IPS DF 19.7 (cell line): Measurements from ENCODE around the gene HOXA2.

ENCODE experiments used
- DNase-seq: peaks from one replicate; pipeline ENCODE4 v3.0.0-alpha.2; 2013; ENCODE audit warnings: low read depth, low spot score

HOXA2 gene

DNA sequence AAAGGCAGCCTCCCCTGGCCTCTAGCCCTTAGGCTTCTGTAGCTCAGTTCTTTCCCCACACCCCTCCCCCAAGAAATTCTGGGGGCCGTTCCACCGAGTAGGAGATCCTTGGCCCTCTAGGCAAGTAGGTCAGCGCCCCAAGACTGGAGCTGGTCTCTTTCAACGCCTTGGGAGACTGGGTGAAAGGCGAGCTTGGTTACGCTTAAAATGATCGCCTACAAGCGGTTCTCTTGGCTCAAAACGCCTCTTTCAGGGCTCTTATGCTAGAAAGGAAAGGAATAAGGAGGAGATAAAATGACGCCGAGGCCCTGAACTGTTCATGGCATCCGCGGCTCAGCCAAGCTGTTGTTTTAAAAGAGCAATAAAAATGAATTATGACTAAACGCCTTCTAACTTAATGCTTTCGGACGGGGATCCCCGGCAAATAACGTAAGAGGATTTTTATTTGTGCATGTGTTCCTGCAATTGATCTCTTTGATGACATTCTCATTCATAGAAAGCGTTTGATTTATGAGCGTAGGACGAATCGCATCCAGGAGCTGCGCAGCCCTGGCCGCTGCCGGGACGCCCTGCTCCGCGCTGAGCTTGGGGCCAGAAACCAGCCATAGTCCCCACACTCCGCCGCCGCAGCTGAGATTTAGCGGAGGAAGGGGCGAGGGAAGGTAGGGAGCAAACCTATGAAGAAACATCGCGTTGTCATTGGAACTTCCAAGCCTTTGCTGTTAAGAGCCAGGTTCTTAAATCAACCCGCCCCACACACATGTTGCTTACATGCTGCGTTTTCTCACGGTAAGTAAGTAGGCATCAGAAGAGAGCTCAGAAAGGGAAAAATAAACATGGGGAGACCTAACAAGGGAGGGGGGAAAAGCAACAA is 3.7 kb downstream of the HOXA2 start:
- DNase-seq: no peak

DNA sequence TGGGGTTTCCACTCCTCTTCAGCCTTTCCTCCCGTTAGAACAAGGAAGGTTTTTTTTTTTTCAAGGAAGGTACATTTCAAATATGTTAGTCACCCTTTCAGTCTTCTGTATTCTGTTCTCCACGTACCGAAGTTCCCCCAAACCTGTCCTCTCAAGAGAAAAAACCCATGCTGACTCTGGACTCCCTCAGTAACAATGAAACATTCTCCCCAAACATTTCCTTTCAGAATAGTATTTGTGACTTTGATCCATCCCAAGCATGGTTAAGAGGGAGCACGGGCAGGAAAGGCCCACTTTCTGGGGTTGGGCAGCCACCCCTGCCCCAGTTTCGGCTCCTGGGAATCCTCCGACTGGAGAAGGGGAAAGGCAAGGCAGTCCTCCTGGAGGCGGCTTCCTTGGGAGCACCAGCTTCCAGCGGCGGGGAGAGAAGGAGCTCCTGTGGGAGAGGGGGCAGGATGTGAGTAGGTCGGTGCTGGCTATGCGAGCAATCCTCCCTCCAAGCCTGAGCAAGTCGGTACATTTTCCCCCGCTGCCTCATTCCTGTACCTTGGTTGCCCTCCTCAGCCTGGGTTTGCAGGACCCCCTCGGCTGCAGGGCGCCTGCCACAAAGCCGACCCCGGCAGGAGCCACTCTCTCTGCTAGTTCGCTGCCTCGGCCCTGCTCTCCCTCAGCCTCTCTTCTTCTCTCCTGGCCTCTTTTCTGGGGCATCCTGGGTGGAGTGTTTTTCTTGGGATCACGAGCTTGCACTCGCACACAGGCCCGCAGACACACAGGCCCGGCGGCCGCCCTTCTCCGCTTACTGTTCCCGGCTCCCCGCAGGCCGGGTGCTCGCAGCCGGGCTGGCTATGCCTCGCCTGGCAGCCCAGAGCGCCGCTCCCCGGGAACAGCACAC is 4.6 kb downstream of the HOXA2 start:
- no peak for DNase-seq

DNA sequence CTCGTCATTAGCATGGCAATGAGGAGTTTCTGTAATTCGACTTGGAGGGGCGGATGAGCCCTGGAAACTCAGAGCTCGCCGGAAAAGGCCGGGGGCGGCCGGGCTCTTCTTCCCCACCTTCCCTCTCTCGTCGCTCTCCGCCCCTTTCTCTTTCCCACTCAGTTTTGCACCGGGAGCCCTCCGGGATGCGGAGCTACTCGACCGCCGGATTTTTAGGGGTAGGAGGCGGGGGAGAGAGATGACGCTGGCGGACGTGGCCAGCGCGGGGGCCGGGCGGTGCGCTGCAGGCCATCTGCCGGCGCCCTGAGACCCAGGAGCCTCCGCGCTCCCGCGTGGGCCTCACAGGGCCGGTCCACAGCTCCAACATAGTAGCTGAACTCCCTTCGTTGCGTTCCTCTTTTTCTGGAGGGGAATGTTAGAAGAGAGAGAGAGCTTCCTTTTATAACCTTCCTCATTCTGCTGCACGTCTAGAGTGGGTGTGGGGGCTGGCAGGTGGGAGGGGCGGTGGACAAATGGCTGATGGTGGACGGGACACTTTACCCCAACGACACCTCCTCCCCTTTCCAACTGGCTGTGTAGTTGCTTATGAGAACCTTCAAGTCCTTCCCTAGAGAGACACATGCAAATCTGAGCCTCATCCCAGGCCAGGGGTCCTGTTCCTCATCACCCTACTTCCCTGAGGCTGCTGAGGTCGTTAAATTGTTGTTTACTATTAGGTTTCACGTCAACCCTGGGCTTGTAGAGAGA is 5.5 kb downstream of the HOXA2 start:
- no peak for DNase-seq

DNA sequence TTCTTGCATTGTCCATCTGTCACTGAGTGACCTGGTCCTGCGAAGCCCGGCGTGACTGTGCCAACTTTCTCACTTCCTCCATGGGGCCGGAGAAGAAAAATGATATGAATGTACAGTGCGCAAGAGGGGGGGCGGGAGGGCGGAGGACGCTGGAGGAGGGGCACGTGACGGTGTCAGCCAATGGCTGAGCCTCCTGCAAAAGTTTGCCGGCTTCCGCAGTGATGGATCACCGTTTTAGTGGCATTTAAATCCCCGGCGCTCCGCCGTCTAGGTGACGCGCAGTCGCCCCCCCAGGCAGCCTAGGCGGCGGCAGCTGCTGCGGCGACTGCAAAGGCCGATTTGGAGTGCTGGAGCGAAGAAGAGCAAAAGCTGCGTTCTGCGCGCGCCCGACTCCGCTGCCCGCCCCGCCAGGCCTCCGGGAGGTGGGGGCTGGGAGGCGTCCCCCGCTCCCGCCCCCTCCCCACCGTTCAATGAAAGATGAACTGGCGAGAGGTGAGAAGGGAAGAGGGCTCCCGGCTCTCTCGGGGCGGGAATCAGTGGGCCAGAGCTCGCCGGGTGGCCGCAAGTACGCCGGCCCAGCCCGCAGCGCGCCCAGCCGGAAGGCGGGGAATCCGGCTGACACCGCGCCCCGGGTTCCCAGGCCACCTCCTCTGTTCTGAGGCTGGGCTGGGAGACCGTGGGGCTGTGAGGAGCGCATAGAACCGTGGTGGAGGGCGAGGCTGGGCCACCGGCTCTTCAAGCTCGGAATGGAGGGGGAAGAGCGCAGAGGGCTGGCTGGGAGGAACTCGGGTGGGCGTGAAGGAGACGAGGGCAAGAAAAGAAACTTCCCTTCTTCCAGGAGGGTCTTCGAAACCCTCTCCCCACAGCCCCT is 6.4 kb downstream of the HOXA2 start, which contains the start of gene HOXA1:
TSS of gene HOXA1 (minus strand) at position 104 of the 871 bp plus-strand sequence. CDS start at position 16, 88 bp downstream.
- no peak for DNase-seq

DNA sequence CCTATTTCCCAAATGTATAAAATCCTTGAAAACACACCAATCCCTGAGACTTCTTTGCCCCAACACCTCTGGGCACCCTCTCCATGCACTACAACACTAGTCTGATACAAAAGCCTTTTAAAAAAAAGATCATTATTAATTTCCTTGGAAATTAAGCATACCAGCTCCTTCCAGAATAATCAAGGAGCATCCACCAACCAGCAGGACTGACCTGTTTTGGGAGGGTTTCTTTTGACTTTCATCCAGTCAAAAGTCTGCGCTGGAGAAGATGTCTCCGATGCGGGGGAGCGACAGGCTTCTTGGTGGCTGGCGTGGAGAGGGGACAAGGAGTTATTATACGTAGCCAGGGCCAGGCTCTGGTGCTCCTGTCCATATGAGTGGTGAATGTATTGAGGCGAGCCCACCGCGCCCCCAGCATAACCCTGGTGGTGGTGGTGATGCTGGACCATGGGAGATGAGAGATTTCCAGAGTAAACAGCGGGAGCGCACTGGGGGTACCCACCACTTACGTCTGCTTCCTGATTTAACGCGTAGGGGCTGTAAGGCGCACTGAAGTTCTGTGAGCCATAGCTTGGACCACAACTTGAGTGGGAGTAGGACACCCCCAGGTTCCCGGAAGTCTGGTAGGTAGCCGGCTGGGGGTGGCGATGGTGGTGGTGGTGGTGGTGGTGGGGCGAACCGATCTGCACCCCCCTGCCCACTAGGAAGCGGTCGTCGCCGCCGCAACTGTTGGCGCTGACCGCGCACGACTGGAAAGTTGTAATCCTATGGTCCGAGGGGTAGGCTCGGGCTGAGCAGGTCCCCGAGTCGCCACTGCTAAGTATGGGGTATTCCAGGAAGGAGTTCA is 7.2 kb downstream of the HOXA2 start:
- DNase-seq: no peak

DNA sequence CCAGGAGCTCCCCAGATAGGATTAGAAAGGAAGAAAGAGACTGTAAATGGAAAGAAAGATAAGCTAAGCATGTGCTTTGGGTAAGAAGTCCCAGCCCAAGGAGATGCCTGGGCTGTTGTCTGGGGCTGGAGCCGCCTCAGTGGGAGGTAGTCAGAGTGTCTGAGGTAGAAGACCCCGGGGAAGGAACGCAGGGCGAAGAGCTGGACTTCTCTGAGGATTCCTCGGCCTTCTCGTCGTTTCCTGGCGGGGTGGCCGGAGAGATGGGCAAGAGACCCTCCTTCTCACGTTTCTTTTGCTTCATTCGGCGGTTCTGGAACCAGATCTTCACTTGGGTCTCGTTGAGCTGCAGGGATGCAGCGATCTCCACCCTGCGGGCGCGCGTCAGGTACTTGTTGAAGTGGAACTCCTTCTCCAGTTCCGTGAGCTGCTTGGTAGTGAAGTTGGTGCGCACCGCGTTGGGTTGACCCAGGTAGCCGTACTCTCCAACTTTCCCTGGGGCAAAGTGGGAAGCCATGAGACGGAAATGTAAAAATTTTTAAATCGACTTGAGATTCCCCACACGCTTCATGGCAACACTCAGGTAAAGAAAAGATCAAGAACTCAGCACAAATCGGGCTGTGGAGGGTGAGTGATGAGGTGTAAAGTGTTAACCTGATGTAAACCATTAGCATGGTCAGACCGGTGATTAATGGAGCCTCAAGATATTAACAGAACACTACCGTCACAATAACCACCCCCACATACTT is 8.0 kb downstream of the HOXA2 start:
- no peak for DNase-seq

DNA sequence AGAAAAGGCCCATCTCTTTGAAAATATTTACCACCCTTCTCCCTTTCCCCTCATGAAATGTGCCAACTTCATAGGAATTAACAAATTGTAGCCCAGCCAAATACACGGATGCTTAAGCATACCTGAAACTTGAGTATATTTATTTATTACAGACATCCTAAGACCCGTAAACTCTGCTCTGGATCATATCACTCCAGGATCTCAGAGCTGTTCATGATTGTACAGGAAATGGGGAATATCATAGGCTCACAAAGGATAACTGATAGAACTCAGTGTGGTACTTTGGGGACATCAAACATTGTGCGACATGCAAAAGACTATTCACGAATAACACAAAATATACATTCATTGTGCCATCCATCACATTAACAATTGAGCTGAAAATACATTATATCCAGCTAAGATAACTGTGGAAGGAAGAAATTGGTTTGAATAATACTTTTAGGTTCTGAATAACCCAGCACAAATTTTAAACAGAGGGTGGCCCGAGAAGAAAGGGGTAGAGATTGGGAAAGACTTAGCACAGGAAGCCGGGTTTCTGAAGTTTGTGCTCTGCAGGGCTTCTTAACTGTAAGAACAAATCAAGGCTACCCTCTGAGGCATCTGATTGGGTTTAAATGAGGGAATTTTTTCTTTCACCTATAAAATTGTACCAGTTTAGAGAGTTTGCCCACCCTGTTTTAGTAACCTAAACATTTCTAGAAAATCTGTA is 9.1 kb downstream of the HOXA2 start:
- DNase-seq: no peak

DNA sequence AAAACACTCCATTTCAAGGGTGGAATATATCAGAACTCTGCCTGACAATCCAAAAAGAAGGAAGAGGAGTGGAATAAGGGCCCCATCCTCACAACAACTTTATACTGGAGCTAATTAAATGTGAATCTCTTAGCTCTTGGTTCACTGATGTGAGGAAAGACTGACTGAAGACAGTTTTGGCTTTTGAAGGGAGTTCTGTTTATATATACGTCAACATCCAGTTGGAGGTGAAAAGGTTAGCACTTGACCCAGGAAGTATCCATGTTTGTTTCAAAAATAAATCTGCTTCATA is 9.7 kb downstream of the HOXA2 start:
- DNase-seq: no peak

DNA sequence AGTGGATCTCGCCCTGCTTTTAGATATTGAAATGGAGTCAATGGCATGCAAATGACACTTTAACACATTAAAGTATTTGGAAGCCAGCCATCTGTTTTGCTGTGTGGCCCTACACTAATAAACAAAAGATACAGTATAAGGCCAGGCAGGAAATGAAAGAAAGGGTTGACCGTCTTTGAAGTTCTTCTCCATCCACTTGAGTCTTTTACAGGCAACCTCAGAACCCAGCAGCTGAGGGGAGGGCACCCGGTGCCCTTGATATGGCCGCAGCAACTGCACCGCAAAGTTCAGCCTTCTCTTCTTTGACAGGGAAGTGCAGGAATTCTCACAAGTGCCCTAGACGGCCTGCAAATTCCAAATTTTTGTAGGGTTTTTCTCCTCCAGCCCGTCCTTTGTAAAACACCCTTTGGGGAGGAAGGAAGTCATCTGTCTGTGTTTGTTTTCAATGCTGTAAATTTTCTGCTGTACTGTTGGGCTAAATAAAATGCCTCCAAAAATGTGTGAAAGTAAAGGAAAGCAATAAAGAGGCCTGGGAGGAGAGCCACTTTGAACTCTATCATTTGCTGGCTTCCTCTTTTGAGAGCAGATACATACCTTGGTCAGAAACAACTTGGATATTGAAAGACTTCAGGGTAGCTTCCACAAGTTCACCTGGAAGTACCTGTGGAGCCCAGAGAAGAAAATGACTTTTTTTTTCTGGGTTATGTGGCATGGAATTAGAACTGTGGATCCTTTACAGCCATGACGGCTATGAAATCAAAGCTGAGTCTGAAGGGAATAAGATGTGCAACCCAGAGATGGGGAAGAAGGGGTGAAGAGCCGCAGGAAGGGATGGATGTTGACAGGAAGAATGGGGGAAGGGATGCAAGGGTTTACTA is 10.3 kb downstream of the HOXA2 start:
- DNase-seq: no peak

DNA sequence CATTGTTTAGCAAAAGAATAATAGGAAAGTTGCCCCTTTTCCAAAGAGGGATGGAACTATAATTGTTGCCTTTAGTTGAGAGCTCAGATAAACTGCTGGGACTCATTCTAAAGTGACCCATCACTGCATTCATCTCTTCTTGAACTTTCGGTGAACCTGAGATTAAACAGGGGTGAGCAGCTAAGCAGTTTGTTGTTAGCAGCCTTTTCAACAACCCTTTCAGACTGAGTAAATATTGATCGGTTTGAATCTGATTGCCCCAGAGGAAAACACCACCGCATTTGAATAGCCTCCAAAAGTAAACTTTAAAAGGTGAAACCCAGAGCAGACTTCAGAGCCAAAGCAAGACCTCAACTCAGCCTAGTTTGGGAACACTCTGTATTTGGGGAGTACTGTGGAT is 11.4 kb downstream of the HOXA2 start:
- DNase-seq: no peak

DNA sequence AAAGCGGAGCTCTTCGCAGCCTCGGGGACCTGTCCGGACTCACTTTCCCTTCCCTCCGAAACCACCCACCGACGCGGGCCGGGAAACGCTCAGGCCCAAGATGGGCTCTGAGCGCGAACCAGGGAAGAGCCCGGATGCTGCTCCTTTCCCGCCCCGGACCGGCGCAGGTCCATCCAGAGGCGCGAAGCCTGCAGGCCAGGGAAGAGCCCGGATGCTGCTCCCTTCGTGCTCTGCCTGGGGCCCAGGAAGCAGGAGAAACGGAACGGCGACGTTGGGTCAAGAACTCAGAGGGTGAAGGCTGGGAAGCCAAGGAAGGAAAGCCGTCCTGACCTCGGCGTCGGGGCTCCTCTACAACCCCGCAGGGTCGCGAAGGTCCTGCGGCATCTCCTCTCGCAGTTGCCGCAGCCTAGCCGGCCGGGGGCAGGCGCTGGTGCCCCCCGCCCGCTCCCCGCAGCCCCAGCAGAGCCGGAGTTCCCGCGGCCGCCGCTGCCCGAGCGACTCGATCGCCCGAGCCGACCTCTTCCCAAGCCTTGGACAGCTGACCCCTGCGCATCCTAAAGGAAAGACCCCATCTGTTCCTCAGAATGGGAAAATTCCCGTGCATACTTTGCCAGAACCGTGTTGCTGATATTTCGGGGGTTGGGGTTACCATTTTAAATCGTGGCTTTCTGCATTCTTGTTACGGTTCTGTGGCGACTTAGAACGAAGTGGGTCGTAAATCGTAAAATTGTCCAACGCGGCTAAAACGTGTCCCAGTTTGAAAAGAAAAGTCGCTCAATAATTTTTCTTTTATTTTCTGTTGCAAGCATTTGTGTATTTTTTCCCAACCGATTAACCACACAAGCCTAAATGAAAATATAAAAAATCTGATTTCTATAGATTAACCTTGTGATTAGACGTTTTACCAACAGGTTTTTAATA is 14.2 kb downstream of the HOXA2 start:
- no peak for DNase-seq

DNA sequence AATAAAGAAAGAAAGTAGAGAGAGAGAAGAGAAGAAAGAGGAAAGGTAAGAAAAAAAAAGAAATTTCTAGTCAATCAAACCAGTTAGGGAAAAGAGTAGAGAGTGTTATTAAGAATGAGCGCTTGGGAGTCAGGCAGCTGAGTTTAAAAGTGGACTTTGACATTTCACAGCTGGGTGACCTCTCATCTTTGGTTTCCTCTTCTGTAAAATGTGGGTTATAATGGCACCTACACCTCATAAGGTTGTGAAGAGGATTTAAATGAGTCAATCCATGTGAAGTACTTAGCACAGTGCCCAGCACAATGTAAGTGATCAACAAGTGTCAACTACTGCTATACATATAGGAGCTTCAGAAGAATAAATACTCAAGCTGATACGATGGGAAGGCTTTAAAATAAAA is 18.8 kb downstream of the HOXA2 start:
- DNase-seq: no peak

DNA sequence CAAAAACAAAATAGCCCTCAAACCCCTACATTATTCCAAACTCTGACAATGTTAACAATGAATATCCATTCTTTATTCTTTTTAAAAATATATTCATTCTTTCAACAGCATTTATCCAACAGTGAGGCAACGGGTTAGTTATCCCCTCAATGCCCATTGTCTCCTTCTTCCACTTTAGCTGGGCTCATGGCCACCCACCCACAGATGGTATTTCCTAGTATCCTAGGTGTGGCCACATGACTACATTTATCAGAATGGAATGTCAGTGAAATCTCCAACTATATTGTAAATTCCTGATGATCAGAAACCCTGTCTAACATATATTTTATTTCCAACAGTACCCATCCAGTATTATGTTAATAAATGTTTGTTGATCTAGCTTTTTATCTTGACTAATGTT is 20.3 kb downstream of the HOXA2 start:
- no peak for DNase-seq

DNA sequence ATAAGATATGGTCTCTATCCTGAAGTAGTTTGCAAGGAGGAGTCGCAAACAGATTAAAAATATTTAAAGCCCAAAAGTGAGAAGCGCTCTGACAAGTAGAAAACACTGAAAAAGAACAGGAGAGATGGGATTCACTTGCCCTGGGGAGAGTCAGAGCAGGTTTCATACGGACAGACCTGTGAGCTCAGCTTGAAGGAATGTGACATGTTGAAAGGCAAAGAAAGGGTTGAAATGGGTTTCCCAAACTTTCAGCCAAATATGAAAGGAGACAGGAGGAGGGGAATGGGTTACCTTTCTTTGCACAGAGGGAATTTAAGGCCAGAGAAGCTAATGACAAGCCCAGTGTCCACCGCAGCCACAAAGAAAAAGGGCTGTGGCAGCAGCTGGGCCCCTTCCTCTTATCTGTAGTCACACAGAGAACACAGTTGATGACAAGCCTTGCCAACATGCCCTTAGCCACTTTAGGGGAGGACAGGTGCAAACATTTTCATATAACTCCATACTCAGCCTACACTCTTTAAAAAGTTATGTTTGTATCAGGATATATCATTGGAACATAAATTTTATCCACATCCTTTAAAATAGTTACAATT is 21.5 kb downstream of the HOXA2 start:
- no peak for DNase-seq

DNA sequence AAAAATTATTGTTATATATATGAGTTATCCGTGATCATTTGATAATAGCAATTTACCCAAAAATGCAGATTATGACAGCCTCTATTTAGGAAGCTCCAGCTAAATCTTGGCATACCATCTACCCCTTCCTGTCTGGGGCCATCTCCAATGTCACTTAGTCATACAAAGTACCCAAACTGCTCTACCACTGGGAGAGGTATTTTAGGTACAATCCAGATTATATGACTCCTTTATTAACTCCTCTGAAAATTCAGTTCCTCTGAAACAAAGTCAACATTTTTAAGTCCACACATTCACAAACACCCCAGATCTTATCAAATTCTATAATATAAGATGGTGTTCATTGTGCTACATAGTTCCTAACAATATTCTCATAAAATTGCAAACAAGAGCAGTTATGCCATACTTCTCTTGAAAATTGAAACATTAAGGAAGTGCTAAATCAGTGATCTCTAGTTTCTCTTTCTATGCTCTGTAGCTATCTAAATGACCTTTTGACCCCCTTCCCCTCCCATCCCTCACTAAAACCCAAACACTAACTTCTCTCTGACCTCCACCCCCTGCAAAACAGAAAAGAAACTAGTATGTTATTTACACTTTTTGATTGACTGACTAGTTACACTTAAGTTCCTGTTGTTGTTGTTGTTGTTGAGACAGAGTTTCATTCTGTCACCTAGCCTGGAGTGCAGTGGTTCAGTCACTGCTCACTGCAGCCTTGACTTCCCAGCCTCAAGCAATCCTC is 23.1 kb downstream of the HOXA2 start:
- no peak for DNase-seq
